GM10266 (cell line): ENCODE measurements around the gene GLI3.

Experiments used
- DNase-seq: peaks from one replicate; pipeline ENCODE4 v3.0.0; 2012; ENCODE audit errors: extremely low spot score
- TF ChIP-seq, protein P1 (sequence below): IDR thresholded peaks from 2 replicates; pipeline ENCODE4 v1.5.1; 2012; ENCODE audit warnings: mild to moderate bottlenecking, low read depth; ENCODE audit not compliant: control insufficient read depth, insufficient read depth; ENCODE audit errors: missing control alignments

GLI3 gene

DNA sequence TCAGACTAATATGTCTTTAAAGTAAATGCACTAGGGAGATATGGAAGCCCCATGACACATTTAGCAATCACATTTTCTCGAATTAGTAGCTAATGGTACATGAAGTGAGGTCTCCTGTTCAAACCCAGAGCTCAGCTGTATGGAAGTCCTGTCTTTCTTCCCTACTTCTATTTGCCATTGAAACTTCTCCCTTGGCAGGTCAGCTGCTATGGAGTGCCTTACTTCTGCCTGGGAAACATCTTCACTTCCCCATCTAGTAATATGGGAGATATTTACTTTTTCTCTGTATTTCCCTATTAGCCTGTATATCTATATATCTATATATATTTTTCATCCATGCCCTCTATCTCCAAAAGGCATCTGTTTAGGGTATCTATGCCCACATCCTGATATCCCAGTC, 308.8 kb downstream of the GLI3 start:
- DNase-seq, result no peak
- TF ChIP-seq, protein P1, sequence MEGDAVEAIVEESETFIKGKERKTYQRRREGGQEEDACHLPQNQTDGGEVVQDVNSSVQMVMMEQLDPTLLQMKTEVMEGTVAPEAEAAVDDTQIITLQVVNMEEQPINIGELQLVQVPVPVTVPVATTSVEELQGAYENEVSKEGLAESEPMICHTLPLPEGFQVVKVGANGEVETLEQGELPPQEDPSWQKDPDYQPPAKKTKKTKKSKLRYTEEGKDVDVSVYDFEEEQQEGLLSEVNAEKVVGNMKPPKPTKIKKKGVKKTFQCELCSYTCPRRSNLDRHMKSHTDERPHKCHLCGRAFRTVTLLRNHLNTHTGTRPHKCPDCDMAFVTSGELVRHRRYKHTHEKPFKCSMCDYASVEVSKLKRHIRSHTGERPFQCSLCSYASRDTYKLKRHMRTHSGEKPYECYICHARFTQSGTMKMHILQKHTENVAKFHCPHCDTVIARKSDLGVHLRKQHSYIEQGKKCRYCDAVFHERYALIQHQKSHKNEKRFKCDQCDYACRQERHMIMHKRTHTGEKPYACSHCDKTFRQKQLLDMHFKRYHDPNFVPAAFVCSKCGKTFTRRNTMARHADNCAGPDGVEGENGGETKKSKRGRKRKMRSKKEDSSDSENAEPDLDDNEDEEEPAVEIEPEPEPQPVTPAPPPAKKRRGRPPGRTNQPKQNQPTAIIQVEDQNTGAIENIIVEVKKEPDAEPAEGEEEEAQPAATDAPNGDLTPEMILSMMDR, result no peak

DNA sequence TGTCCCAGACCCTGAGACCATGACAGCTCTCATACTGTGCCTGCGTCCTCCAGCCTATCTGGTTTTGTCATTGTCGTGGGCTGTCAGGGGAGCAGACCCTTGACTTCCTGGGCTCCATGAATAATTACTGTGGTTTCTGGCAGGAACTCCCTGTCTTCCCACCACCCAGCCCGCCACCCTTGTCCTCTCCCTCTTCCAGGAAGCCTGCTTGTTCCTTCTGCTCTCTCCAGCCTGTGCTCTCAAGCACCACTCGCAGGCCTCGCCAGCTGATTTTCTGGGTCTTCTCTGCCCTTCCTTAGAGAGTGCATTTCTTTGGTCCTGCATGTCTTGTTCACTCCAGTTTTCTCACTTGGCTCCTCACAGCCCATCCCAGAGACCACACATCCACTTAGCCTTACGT, 309.6 kb downstream of the GLI3 start:
- TF ChIP-seq, protein P1, result no peak
- no peak for DNase-seq

DNA sequence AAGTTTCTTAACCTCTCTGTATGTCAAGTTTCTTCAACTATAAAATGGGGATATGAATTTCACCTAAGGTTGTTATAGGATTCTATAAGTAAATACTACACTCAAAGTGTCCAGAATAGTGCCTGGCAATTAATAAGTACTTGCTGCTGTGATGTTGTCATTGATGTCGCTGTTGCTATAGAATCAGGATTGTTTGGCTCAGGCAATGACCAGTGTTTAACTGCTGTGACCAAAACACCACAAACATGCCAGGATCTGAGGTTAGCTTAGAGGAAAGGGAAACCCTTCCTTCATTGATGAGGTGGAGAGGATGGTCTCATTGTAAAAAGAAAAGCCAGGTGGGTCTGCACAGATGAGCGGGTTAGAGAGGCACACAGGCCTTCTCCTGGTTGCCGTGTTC, 311.1 kb downstream of the GLI3 start:
- TF ChIP-seq, protein P1, result no peak
- no peak for DNase-seq

DNA sequence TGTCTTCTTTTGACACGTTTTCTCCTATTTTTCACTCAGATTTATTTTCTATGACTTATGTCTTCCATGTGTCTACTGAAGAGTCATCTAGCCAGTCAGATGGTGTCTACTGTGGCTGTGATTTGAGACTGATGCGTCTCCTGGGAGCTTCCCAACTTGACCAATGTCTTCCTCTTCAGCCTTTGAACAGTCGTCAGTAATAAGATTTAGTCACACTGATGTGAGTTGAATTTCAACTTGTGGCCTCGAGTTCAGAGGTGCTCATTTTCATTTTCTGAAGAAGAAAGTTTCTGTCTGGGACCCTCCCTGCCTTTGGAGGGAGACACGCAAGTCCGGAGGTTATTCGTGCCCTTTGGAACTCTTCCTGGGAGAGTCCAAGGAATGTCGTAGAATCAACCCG, 312.2 kb downstream of the GLI3 start:
- TF ChIP-seq, protein P1, result no peak
- DNase-seq, result no peak

DNA sequence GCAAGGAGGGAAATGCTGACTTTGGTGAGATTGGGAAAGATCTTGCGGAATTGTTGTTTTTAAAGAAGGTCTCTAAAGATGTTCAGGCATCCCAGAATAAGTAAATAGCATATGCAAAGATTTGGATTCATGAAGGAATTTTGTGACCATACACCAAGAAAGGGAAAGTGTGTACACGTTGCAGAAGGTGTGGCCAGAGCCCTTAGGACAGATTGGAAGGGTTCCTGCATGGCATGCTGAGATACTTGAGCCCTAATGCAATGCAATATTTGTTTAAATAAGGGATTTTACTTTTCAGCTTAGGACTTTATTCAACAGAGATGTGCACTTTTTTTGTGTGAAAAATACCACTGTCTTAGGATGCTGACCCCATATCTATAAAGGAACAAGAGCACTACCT, 314.6 kb downstream of the GLI3 start:
- no peak for DNase-seq
- TF ChIP-seq, protein P1, result no peak

DNA sequence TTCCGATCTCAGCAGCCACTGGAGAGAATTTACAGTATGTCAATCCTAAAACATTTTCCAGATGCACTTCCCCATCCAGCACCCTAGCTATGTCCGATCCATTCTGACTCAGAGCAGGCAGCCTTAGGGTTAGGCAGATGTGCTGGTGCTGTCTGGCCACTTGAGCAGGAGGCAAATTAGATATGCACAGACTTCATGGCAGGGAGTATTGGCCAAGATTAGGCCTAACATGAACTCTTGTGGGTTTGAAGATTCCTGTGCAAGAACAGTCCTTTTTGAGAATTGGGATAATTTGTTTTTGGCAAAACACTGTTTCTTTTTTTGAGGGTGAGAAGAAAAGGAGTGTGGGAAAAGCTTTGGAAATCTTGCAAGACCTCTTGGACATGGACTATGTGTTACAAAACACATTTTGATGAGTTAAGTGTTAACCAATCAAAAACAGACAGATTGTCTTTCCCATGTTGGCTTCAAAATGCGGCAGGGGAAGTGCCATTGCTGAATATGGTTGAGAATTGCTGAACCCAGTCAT, 315.5 kb downstream of the GLI3 start:
- no peak for DNase-seq
- TF ChIP-seq, protein P1, result no peak

DNA sequence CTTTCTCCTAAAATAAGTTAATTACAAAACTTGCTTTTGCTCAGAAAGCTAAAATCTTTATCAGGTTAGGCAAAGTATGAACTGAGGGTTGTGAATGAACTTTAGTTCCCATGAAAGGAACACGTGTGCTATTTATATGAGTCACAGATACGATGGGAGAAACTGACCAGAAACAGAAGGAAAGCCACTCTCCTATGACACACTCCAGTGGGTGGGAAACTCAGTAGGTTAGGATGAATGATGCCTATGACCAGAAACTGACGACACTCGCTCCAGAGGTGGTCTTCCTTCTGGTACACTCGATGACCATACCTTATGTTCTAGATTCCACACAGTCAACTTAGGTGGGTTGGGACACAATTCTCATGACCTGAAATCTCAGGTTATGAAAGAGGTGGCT, 318.4 kb downstream of the GLI3 start:
- TF ChIP-seq, protein P1, result no peak
- DNase-seq, result no peak
